ENCODE results near the gene KHNYN. TPM values are rescaled to one million over a fixed set of nuclear protein-coding genes. Genes with fewer than 3 reads are reported as not detected.

Gene KHNYN
- total and polyA plus RNA-seq, 2 of the 8 experiments (the other 6 are each of a cell fraction or from before 2014, with no cell fraction given) = 7.6 to 22.3 TPM

DNA sequence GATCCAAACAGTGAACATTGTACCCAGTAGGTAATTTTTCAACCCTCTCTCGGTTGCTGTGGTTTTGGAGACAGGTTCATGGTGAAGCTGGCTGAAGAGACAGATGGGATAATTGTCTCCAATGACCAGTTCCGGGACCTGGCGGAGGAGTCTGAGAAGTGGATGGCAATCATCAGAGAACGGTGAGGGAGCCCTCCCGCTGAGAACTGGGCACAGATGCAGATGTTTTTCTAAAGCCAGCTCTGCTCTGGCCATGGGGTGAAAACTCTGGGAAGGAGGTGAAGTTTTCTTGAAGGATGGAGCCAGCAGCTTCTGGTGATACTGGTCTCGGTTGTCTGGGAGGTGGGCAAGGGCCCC lies 6.2 kb downstream of the KHNYN start:
- H3K27ac ChIP-seq (ENCODE audit: low read depth, low read length) = no peak overlapping the region
- CTCF ChIA-PET (ENCODE audit: partially characterized antibody) = interaction anchor here (0.7 to 21.3 kb wide), 29 partner anchors 9 to 322 kb away, joined by 3 to 664 read pairs (median 5); partner anchors contain the start of genes ADCY4, CIDEB, DCAF11 and RIPK3
- 75% methylated on average over 6 of the region's 6 CpGs; no CpG with 5 or more reads in 1 of the 2 experiments for WGBS, 2 experiments (ENCODE audit: extremely low coverage in 1 of 2, insufficient coverage in 1 of 2, insufficient read length in 1 of 2, insufficient replicate concordance in 2 of 2, low coverage in 1 of 2, low lambda C conversion rate in 2 of 2, missing lambda C conversion rate in 1 of 2)
- no peak overlapping the region for H2AK5ac ChIP-seq (ENCODE audit: low read depth, low read length)
- H3K23ac ChIP-seq (ENCODE audit: insufficient read length) = no peak overlapping the region
- no peak for DNase-seq (ENCODE audit: low read depth in 1 of 2, low spot score in 2 of 2)
- no peak overlapping the region for H3K56ac ChIP-seq (replicated peaks; ENCODE audit: insufficient read length, low read depth, low read length)
- H3K79me2 ChIP-seq (ENCODE audit: control insufficient read depth in 1 of 2, insufficient read depth in 2 of 2, low read length in 2 of 2) = no peaks in the 10 kb centered on the region
- TF ChIP-seq GABPA (IDR thresholded peaks at IDR 0.05; ENCODE audit: borderline replicate concordance, insufficient read depth, low read length) (no peak), POLR2A (IDR thresholded peaks at IDR 0.05; ENCODE audit: control extremely low read depth in 1 of 2, low read depth in 2 of 2, low read length in 2 of 2) (no peak), SAP30 (IDR thresholded peaks at IDR 0.05; ENCODE audit: insufficient read depth, insufficient replicate concordance, low read length) (no peak), RBBP5 (IDR thresholded peaks at IDR 0.05; ENCODE audit: borderline replicate concordance, low read depth, low read length) (no peak), KDM1A (IDR thresholded peaks at IDR 0.05; ENCODE audit: borderline replicate concordance, low read length) (no peak), KDM4A (IDR thresholded peaks at IDR 0.05; ENCODE audit: low read depth, low read length, severe bottlenecking) (no peak), NANOG (IDR thresholded peaks at IDR 0.05; ENCODE audit: insufficient read depth, low read depth, low read length, poor library complexity, severe bottlenecking) (no peak)
- TF ChIP-seq, protein P1, sequence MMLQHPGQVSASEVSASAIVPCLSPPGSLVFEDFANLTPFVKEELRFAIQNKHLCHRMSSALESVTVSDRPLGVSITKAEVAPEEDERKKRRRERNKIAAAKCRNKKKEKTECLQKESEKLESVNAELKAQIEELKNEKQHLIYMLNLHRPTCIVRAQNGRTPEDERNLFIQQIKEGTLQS (IDR thresholded peaks at IDR 0.05; ENCODE audit: insufficient read depth, low read depth, low read length) = no peak
- H3K14ac ChIP-seq (ENCODE audit: insufficient read length) = no peak overlapping the region
- no peak overlapping the region for H2BK5ac ChIP-seq (ENCODE audit: low read depth, low read length)
- H3K36me3 ChIP-seq (ENCODE audit: control insufficient read depth in 2 of 4, insufficient read depth in 4 of 4, low read length in 3 of 4) = peaks cover 10 to 26% (median 14%) of the 10 kb centered on the region in 4 experiments; a peak in 7 of 8 replicates
- no peak overlapping the region for H4K5ac ChIP-seq (ENCODE audit: insufficient read length, low read depth, low read length)
- no peaks in the 10 kb centered on the region for H3K23me2 ChIP-seq (ENCODE audit: low read depth, low read length)
- no peak overlapping the region for H3K4me2 ChIP-seq (ENCODE audit: insufficient read depth in 1 of 2, low read depth in 2 of 2, low read length in 2 of 2)
- no peak overlapping the region for H2BK12ac ChIP-seq (ENCODE audit: low read depth, low read length)
- FAIRE-seq = no peak
- POLR2A ChIA-PET (ENCODE audit: partially characterized antibody) = interaction anchor here (0.6 to 3.2 kb wide), 15 partner anchors 9 to 429 kb away, joined by 3 to 25 read pairs (median 4); partner anchors contain the start of genes ADCY4, CIDEB, NYNRIN and RIPK3
- H4K91ac ChIP-seq (replicated peaks; ENCODE audit: insufficient read length, low read length) = no peak overlapping the region
- no peak overlapping the region for H2BK120ac ChIP-seq (replicated peaks; ENCODE audit: low read depth, low read length)
- no peak overlapping the region for H4K8ac ChIP-seq (ENCODE audit: extremely low read depth, insufficient read depth, low read length)
- no peak overlapping the region for H2BK15ac ChIP-seq (ENCODE audit: low read length)
- H4K20me1 ChIP-seq (replicated peaks in 1 of 2; ENCODE audit: control insufficient read depth in 1 of 2, insufficient read depth in 2 of 2, low read length in 2 of 2) = peaks cover 1 to 9% of the 10 kb centered on the region in 2 experiments
- no peak overlapping the region for H3K9ac ChIP-seq (replicated peaks in 1 of 4; ENCODE audit: extremely low read depth in 1 of 4, low read depth in 3 of 4, low read length in 3 of 4)
- peaks cover 3 to 6% (median 5%) of the 10 kb centered on the region in 4 experiments for H3K4me1 ChIP-seq (replicated peaks in 1 of 4; ENCODE audit: control insufficient read depth in 3 of 4, insufficient read depth in 4 of 4, low read length in 3 of 4)
- no peaks in the 10 kb centered on the region; the same call in 1 of the 2 replicates for H3K79me1 ChIP-seq (ENCODE audit: low read depth, low read length)
- no peak overlapping the region for H3K18ac ChIP-seq (ENCODE audit: extremely low read depth, low read length)
- no peak overlapping the region for H2AFZ ChIP-seq (ENCODE audit: low read length)
- no peak overlapping the region for H3K4me3 ChIP-seq (ENCODE audit: extremely low read depth in 1 of 4, insufficient read depth in 2 of 4, low read depth in 3 of 4, low read length in 4 of 4)
- H3K27me3 ChIP-seq (replicated peaks in 1 of 4; ENCODE audit: control insufficient read depth in 3 of 4, extremely low read depth in 1 of 4, insufficient read depth in 3 of 4, low read length in 3 of 4) = no peaks in the 10 kb centered on the region
- no peak overlapping the region for H2BK20ac ChIP-seq (ENCODE audit: low read length)
- H3K4ac ChIP-seq (replicated peaks; ENCODE audit: insufficient read length, low read depth, low read length) = no peak overlapping the region
- no peaks in the 10 kb centered on the region for H3K9me3 ChIP-seq (ENCODE audit: insufficient read depth in 2 of 2, low read depth in 1 of 2, low read length in 1 of 2)
